GM19239 (cell line): ENCODE measurements around the gene KRTAP10-9.
"Not testable (repeated sequence)": the region's sequence is repeated elsewhere in the genome, so short reads cannot be mapped to it uniquely, and the experiment has no call there.

Experiments used
- DNase-seq: peaks from one replicate; pipeline ENCODE4 v3.0.0; 2011; ENCODE audit warnings: low spot score; ENCODE audit not compliant: insufficient read length
- FAIRE-seq: peaks from 2 replicates; lab custom pipeline; 2011; peaks lifted over from hg19 to GRCh38; lab: Jason Lieb, UNC

KRTAP10-9 gene

DNA sequence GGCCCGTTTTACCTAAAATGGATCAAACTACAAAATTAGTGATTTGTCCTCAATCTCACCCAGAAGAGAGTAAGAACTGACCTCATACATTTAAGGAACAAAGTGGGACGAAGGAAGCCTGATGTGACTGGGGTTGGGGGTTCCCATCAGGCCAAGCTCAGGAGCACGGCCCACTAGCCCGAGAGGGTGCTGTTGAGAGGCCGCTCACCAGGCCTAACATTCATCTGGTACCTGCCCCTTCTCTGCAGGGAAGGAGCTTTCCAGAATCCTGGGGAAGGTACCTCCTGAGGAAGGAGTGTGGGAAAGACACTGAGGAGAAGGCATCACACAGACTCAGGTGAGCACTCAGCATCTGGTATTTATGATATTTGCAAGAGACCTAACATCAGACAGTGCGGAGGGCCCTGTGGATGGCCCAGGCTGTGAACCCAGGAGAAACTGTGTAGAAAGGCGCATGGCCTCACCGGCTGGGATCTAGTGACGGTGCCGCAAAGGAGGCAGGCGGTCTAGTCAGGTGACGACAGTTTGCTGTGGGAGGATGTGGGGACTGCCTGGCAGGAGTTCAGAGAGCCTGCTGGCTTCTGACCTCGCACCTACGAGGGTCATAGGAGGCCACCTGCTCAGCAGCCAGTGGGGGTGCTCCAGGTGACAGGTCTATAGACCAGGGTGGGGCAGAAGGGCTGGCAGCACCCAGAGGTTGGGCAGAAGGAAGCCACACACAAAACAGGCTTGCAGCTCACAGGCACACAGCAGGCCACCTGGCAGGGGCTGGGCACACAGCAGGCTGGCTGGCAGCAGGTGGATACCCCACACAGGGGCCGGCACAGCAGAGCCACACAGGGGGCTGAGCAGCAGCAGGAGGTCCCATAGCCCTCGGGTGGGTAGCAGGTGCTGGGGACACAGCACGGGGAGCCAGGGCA is 27.0 kb downstream of the KRTAP10-9 start:
- no peak for FAIRE-seq
- DNase-seq = no peak

GRCh38 chr21:44654576-44655175 is 27.8 kb downstream of the KRTAP10-9 start, which contains the start of gene KRTAP12-4:
Gene KRTAP12-4 (minus strand): TSS chr21:44654659. CDS start chr21:44654614, 45 bp downstream.
- FAIRE-seq (no peak), DNase-seq (no peak)

DNA sequence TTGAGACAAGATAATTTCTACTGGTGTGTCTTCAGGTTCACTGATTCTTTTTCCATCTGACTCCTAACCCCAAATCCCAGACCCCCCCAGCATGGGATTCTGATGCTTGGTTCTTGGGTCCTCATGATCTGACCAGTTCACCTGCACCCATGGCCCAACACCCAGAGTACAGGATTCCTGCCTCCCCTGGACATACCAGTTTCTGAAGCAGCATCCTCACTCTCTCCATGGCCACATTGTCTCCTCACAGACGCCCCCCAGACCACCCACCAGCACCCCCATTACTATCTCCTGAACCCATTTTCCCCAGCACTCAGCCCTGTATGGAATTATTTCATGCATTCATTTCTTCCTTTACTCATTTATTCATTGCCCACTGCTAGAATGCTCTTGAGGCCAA is 30.0 kb downstream of the KRTAP10-9 start:
- no peak for FAIRE-seq

DNA sequence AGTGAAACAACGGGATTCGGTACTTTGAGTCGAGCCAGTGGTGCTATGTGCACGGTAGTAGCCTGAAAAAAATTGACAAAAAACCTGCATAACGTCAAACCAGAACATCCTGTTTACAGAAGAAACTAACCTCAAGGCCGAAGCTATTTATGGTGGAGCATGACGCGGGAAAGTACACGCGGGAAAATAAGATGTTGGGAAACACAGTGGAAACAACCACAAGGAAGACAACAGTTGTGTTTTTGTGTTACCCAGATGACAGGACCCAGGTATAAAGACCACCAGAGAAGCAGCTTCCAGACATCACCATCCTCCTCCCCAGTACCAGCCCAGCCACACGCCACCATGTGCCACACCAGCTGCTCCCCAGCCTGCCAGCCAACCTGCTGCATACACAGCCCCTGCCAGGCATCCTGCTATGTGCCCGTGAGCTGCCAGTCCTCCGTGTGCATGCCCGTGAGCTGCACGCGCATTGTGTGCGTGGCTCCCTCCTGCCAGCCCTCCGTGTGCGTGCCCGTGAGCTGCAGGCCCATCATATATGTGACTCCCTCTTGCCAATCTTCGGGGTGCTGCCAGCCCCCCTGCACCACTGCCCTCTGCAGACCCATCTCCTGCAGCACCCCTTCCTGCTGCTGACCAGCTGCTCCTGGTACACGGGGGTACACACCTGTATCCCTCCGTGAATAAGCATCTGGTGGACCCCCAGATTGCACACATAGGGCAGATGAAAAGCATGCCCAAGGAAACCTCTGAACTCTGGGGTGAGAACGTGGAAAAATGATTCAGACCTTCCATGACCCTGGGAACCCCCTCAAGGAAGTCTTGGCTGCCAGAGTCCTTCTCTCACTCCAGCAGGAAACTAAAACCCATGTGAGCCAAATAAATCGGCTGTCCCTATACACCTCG is 31.0 kb downstream of the KRTAP10-9 start, which contains the start of gene KRTAP12-3:
KRTAP12-3 (plus strand) TSS at position 298 of the 906 bp plus-strand sequence; CDS start at position 346, 48 bp downstream.
- DNase-seq (no peak), FAIRE-seq (no peak)

More for the DNA sequence above, 30.0 kb downstream of the KRTAP10-9 start:
- no peak for DNase-seq

GRCh38 chr21:44658541-44658910 is 31.6 kb downstream of the KRTAP10-9 start:
- DNase-seq = no peak
- FAIRE-seq = no peak

DNA sequence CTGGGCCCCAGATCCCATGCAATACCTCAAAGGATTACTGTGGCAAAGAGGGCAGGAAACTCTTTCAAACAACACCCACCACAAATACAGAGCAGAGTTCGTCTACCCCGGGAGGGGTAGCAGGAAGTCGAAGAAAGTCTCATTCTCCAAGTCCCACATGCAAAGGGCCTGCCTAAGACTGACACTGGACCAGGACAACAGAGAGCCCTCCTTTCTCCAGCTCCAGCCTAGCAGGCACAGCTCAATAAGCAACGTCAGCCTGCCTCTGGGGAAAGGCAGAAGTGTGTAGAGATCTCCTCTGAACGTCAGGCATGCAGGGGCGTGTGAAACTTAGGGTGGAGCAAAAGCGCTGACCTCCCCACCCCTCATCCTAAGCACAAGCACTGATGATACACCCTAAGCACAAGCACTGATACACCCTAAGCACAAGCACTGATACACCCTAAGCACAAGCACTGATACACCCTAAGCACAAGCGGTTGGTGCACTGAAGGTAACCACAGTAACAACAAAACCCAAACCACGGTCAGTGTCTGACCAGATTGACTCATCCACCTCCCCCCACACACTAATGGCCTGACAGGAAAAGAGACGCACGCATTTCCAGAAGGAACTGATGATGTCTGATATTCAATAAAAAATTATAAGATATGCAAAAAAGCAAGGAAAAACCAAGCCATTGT is 32.2 kb downstream of the KRTAP10-9 start:
- DNase-seq (no peak), FAIRE-seq (no peak)

DNA sequence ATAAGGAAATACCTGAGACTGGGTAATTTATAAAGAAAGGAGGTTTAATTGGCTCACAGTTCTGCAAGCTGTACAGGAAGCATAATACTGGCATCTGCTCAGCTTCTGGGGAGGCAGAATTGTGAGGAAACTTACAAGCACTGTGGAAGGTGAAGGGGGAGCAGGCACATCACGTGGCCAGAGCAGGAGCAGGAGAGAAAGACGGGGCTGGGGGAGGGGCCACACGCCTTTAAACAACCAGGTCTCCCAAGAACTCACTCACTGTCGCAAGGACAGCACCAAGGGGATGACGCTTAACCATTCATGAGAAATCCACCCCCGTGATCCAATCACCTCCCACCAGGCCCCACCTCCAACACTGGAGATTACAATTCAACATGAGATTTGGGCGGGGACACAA is 34.7 kb downstream of the KRTAP10-9 start:
- DNase-seq, FAIRE-seq: not testable (repeated sequence)

DNA sequence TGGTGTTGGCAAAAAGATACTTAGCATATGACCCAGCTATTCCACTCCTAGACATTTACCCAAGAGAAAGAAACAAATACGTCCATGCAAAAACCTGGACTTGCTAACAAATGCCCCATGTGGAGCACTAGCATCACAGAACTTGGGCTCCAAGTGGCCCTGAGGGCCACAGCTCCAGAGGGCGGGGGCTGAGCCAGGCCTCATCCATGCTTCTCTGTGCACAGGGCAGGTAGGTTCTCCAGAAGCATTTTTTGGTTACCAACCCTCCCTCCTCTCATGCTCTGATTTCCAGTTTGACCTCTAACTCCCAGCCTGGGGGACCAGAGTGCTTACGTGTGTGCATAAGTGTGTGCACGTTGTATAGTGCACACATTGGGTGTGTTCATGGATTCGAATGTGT is 37.8 kb downstream of the KRTAP10-9 start:
- FAIRE-seq (no peak), DNase-seq (no peak)

GRCh38 chr21:44666401-44667320 is 39.8 kb downstream of the KRTAP10-9 start, which contains the start of gene KRTAP12-2:
Gene KRTAP12-2 (minus strand): TSS chr21:44666927. CDS start chr21:44666886, 41 bp downstream.
- FAIRE-seq = no peak
- DNase-seq = no peak

- no peak for DNase-seq
- FAIRE-seq = no peak
These were observed 40.7 kb downstream of the KRTAP10-9 start for GRCh38 chr21:44667612-44668011.

DNA sequence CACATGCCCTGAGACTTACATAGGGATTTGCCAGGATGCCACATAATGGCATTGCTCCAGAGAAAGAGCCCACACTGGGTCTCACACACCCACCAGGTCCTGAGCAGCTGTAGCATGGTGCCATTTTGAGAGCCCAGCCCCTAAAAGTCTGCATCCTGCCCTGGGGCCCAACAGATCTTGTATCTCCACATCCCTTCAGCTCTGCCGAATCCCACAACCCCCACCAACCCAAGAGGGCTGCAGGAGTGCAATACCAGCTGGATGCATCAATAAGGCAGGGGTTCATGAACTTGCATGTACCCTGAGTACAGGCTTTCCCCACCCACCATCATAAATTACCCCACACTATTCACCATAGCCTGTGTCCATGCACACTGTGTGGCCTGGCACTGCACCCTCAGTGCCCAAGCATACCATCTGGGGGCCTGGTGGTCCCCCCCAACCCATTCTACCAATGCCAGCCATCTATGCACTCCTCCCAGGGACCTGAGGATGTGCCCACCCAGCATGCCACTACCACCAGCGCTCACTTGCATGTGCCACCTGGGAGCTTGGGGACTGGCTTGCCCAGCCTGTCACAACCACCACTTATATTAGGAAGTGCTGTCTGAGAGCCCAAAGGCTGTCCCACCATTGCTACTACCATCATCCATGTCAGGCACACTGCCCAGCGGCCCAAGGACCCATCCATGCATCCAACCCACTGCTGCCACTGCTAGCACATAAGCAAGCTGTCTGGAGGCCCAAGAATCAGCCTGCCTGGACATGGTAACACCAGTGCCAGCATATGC is 43.9 kb downstream of the KRTAP10-9 start:
- DNase-seq (no peak), FAIRE-seq (no peak)

- DNase-seq (no peak), FAIRE-seq (no peak)
These were observed 45.0 kb downstream of the KRTAP10-9 start for GRCh38 chr21:44671911-44672310.

DNA sequence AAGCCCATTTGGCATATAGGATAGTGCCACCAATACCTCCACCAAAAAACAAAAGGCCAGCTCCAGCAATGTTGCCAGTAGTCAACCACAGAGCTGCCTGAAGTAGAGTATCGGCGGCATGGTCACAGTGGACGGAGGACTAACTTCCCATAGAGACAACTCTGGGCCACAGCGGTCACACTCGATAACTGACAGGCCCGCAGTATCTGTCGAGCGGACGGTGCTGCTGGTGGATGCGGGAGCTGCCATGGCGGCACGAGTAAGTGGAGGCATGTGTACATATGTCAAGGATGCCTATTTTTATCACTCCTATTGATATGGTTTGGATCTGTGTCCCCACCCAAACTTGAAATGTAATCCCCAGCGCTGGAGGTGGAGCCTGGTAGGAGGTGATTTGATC is 51.0 kb downstream of the KRTAP10-9 start:
- no peak for DNase-seq
- FAIRE-seq = no peak
